IPS-18a (cell line): ENCODE results near the gene ZNF320.
"Not testable (repeated sequence)": the region's sequence is repeated elsewhere in the genome, so short reads cannot be mapped to it uniquely, and the experiment has no call there.

Source experiments
- H3K27ac ChIP-seq: one replicate; pipeline ENCODE4 v1.5.1; 2013; ENCODE audit warnings: low read length
- H3K27me3 ChIP-seq: one replicate; pipeline ENCODE4 v1.6.1; 2013; ENCODE audit warnings: mild to moderate bottlenecking, low read length; ENCODE audit not compliant: control insufficient read depth, insufficient read depth
- H3K36me3 ChIP-seq: one replicate; pipeline ENCODE4 v1.6.1; 2013; ENCODE audit warnings: low read depth, low read length; ENCODE audit not compliant: control insufficient read depth
- H3K4me1 ChIP-seq: one replicate; pipeline ENCODE4 v1.6.1; 2013; ENCODE audit warnings: low read depth, low read length; ENCODE audit not compliant: control insufficient read depth
- H3K4me3 ChIP-seq: one replicate; pipeline ENCODE4 v1.5.1; 2013; ENCODE audit warnings: low read length
- H3K9ac ChIP-seq: one replicate; pipeline ENCODE4 v1.6.1; 2013; ENCODE audit warnings: mild to moderate bottlenecking, low read length, moderate library complexity
- H3K9me3 ChIP-seq: one replicate; pipeline ENCODE4 v1.6.1; 2013; ENCODE audit warnings: low read depth, low read length; ENCODE audit not compliant: control insufficient read depth

Gene ZNF320

DNA sequence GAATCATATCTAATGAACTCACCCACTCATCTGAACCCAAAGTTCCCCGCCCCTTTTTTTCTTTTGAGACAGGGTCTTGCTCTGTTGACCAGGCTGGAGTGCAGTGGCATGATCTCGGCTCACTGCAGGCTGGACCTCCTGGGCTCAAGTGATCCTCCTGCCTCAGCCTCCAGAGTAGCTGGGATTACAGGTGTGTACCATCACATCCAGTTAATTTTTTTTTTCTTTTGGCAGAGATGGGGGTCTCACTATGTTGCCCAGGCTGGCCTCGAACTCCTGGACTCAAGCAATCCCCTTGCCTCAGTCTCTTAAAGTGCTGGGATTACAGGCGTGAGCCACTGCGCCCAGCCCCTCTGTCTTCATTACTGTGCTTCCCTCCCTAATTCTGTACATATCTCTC is 43.5 kb upstream of the ZNF320 start:
- not testable (repeated sequence) for H3K36me3 ChIP-seq, H3K4me3 ChIP-seq, H3K27me3 ChIP-seq, H3K9me3 ChIP-seq, H3K9ac ChIP-seq, H3K27ac ChIP-seq
- H3K4me1 ChIP-seq = peaks cover 13% of the 10 kb centered on the region

DNA sequence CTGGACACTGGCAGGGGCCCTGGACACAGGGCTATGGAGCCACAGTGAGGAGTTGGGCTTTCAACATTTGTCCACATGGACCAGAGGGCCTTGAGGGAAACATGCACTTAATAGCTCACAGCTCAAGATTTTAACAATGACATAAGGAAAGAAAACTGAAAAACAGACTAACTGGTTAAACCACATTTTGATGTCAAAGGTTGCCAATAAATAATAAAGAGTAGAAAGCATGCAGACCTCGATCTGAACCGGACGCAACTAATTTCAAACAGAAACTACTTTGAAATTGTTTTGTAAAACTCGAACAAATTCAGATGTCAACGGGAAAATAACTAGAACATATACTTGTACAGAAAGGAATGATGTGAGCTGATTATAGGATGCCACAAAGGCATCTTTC is 41.3 kb upstream of the ZNF320 start:
- Histone ChIP-seq H3K27me3 (no peaks in the 10 kb centered on the region), H3K36me3 (no peaks in the 10 kb centered on the region), H3K4me3 (no peak overlapping the region), H3K4me1 (no peaks in the 10 kb centered on the region), H3K9ac (no peak overlapping the region), H3K27ac (no peak overlapping the region), H3K9me3 (no peaks in the 10 kb centered on the region)

DNA sequence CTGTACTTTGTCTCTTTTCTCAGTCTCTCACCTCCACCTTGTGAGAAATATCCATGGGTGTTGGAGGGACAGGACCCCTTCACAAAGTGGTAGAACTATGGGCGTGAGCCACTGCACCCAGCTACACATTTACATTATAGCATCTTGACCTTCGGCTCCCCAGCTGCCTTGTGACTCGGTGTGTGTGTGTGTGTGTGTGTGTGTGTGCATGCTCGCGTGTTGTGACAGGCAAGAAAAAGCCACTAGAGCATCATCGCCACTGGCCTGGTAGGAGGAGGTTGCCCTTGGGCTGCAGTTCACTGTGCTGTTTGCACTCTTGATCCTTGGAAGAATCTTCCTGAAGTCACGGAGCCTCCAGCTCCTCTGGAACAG is 39.5 kb upstream of the ZNF320 start:
- no peak overlapping the region for H3K27ac ChIP-seq
- H3K36me3 ChIP-seq = no peaks in the 10 kb centered on the region
- no peaks in the 10 kb centered on the region for H3K27me3 ChIP-seq
- no peaks in the 10 kb centered on the region for H3K4me1 ChIP-seq
- H3K4me3 ChIP-seq = no peak overlapping the region
- H3K9ac ChIP-seq = no peak overlapping the region
- no peaks in the 10 kb centered on the region for H3K9me3 ChIP-seq

DNA sequence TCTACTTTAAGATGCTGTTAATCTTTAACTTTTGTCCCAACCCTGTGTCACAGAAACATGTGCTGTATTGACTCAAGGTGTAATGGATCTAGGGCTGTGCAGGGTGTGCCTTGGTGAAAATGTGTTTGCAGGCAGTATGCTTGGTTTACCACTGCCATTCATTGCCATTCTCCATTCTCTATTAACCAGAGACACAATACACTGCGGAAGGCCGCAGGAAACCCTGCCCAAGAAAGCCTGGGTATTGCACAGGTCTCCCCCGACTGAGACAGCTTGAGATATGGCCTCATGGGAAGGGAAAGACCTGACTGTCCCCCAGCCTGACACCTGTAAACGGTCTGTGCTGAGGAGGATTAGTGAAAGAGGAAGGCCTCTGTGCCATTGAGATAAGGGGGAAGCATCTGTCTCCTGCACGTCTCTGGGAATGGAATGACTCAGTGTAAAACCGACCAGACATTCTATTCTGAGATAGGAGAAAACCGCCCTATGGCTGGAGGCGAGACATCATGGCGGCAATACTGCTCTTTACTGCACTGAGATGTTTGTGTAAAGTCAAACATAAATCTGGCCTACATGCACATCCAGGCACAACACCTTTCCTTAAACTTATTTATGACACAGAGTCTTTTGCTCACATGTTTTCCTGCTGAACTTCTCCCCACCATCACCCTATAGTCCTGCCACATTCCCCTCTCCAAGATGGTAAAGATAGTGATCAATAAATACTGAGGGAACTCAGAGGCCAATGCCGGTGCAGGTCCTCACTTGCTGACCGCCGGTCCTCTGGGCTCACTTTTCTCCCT is 38.9 kb upstream of the ZNF320 start:
- Histone ChIP-seq H3K9ac (no peak overlapping the region), H3K27ac (no peak overlapping the region), H3K4me1 (no peaks in the 10 kb centered on the region), H3K36me3 (no peaks in the 10 kb centered on the region), H3K27me3 (no peaks in the 10 kb centered on the region), H3K9me3 (no peaks in the 10 kb centered on the region), H3K4me3 (no peak overlapping the region)

DNA sequence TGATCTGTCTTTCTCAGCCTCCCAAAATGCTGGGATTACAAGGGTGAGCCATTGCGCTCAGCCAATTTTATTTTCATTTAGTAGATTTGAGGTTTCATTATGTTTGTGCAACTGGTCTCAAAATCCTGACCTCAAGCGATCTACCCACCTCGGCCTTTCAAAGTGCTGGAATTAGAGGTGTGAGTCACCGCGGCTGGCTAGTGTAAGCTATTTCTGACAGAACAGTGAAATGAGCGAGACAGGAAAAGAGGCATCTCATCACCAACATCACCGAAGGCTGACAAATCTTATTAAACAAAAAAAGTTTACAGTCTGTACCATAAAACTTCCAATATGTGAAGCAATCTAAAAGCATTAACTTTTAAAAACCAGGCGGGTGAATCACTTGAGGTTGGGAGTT is 38.0 kb upstream of the ZNF320 start:
- Histone ChIP-seq H3K36me3 (no peaks in the 10 kb centered on the region), H3K9ac (no peak overlapping the region), H3K4me1 (no peaks in the 10 kb centered on the region), H3K27me3 (no peaks in the 10 kb centered on the region), H3K27ac (no peak overlapping the region), H3K4me3 (no peak overlapping the region), H3K9me3 (no peaks in the 10 kb centered on the region)

DNA sequence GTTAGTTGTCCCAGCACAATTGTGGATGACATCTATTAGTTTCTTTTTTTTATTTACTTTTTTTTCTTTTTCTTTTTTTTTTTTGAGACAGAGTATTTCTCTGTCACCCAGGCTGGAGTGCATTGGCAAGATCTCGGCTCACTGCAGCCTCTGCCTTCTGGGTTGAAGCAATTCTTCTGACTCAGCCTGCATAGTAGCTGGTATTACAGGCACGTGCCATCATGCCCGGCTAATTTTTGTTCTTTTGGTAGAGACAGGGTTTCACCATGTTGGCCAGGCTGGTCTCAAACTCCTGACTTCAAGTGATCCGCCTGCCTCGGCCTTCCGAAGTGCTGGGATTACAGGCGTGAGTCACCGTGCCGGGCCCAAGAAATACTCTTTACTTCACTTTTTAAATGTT is 27.2 kb upstream of the ZNF320 start:
- H3K9ac ChIP-seq, H3K4me3 ChIP-seq, H3K27ac ChIP-seq, H3K9me3 ChIP-seq, H3K27me3 ChIP-seq: not testable (repeated sequence)
- H3K4me1 ChIP-seq = peaks cover 11% of the 10 kb centered on the region
- H3K36me3 ChIP-seq = peaks cover 15% of the 10 kb centered on the region

DNA sequence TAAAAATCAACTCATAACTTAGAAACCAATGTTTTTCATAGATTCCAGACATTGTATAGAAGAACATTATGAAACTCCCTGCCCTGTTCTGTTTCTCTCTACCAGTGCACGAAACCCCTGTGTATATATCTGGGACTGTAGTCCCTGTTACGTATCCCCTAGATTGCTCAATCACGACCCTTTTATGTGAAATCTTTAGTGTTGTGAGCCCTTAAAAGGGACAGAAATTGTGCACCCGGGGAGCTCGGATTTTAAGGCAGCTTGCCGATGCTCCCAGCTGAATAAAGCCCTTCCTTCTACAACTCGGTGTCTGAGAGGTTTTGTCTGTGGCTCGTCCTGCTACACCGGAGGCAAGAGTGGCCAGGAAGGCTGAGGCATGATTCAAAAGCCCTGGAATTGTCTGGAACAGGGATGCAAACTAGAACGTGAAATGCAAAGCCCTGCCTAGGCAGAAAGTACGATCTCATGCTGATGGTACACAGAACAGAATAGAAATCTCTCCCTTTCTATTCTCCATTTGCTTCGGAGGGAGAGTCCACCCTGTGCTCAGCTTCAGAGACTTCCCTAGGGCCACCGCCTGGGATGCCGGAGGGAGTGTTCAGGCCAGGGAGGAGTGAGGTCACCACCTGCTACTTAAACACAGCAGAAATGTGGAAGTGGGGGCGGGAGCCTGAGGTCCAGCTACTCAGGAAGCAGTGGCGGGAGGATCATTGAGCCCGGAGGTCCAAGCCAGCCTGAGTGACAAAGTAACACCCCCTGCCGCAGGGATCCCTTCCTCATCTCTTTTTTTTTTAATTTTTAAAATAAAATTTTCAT is 26.6 kb upstream of the ZNF320 start:
- Histone ChIP-seq H3K36me3 (peaks cover 8% of the 10 kb centered on the region), H3K4me1 (peaks cover 11% of the 10 kb centered on the region), H3K4me3 (peak overlapping the region; percentile 95), H3K9me3 (no peaks in the 10 kb centered on the region), H3K27me3 (no peaks in the 10 kb centered on the region), H3K9ac (no peak overlapping the region), H3K27ac (no peak overlapping the region)

DNA sequence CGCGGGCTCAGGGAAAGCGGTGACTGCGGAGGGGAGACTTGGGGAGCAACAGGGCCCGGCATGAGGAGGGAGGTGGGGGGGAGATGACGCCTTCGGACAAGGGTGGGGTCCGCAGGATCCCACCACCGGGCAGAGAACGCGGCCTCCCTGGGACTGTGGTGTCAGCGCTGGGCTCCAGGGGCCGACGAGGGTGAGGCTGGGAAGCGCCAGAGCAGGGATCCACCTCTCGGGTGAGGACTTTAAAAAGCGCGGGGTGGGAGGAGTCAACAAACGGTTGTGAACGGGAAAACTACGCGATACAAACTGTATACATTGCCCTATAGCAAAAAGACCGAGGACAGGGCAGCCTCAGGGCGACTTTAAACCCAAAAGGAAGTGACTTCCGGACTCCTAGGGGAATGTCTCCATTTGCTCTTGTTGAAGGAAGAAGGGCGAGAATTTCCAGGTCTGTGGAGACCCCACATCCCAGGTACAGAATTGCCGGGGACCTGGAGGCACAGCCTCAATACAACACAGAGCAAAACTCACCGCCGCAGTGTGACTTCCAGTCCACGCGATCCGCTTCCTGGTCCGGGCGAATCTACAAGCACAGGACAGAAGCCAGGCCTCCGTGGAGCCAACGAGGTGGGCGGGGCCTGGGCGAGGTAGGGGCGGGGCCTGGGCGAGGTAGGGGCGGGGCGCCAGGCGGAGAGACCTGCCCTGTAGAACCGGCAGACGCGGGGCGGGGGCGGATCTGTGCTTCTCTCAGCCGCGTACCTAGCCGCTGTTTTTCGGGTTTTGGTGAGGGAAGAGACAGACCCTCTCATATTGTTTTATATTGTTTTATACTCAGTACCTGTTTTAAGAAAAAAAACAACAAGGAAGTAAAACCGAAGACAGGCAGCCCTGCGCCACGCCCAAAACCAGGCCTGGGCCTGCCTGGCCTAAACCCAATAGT is 25.7 kb upstream of the ZNF320 start, which contains the start of gene ZNF888:
ZNF888 (minus strand) TSS at position 588 of the 937 bp plus-strand sequence. CDS start 5,555 bp downstream, outside the sequence.
- Histone ChIP-seq H3K9ac (peak within 1 kb of the TSS; percentile 79), H3K4me1 (peaks cover 11% of the 10 kb centered on the region), H3K9me3 (no peaks in the 10 kb centered on the region), H3K36me3 (no peaks in the 10 kb centered on the region), H3K27ac (peak within 1 kb of the TSS; percentile 35), H3K4me3 (peak within 1 kb of the TSS; percentile 95), H3K27me3 (no peaks in the 10 kb centered on the region)

DNA sequence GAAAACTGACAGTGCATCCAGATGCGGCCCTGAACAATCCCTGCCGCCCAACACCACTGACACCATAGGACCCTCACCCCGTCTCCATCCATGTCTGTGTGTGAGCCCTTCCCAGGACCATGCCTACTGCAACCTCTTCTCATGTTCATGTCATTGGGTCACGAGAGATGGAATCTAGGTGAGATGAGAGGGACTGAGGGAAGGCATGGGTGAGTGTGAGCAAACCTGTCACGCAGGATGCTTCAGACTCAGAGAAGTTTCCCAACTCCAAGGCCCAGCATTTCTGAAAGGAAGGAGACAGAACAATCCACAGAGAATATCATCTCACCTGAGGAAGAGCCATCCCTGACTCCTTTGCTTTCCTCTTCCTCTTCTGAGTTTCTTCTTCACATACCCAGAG is 20.1 kb upstream of the ZNF320 start:
- no peaks in the 10 kb centered on the region for H3K27me3 ChIP-seq
- H3K4me1 ChIP-seq = peaks cover 4% of the 10 kb centered on the region
- no peak overlapping the region for H3K4me3 ChIP-seq
- peaks cover 5% of the 10 kb centered on the region for H3K36me3 ChIP-seq
- H3K27ac ChIP-seq = no peak overlapping the region
- H3K9me3 ChIP-seq = no peaks in the 10 kb centered on the region
- no peak overlapping the region for H3K9ac ChIP-seq

DNA sequence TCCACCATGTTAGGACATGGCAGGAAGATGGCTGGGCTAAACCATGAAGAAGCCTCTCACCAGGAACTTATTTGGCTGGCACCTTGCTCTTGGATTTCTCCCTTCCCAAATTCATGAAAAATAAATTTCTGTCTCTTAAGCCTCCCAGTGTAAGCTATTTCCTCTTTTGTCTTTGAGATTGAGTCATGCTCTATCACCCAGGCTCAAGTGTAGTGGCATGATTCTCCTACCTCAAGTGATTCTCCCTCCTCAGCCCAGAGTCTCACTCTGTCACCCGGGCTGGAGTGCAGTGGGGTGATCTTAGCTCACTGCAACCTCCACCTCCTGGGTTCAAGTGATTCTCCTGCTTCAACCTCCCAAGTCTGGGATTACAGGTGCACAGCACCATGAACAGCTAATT is 13.2 kb upstream of the ZNF320 start:
- Histone ChIP-seq H3K36me3 (peaks cover 23% of the 10 kb centered on the region), H3K9ac (no peak overlapping the region), H3K27me3 (no peaks in the 10 kb centered on the region), H3K9me3 (no peaks in the 10 kb centered on the region), H3K4me3 (no peak overlapping the region), H3K4me1 (no peaks in the 10 kb centered on the region), H3K27ac (no peak overlapping the region)

DNA sequence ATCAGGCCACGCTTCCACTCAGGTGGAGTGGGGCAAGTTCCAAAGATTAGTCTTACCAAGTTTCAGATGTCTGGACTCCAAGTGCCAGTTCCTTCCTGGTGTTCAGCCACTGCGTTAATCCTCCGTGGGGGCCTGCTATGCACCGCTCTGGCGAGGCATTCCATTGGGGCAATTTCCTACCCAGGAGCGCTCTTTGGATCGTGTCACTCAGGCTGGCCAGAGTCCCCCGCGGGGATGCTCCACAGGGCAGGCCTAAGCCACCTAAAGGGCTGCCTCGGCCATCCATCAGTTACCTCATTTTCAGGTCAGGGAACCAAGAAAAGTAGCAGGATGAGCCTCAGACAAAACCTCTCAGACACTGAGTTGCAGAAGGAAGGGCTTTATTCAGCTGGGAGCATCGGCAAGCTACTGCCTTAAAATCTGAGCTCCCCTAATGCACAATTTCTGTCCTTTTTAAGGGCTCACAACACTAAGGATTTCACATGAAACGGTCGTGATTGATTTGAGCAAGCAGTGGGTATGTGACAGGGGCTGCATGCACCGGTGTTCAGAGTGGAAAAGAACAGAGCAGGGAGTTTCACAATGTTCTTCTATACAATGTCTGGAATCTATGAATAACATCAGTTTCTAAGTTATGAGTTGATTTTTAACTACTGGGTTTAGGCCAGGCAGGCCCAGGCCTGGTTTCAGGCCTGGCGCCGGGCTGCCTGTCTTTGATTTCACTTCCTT is 6.8 kb upstream of the ZNF320 start:
- H3K4me1 ChIP-seq, H3K27me3 ChIP-seq, H3K9me3 ChIP-seq, H3K4me3 ChIP-seq, H3K9ac ChIP-seq, H3K27ac ChIP-seq: not testable (repeated sequence)
- peaks cover 18% of the 10 kb centered on the region for H3K36me3 ChIP-seq
